Head of caudate nucleus (tissue), 42 donors: ENCODE data around the gene CNTNAP2.
"Not testable (repeated sequence)": the region's sequence is repeated elsewhere in the genome, so short reads cannot be mapped to it uniquely, and the experiment has no call there.

Source experiments
- DNase-seq, 42 donors: peaks; one replicate each; pipeline versions ENCODE4 v3.0.0 to v3.0.0-alpha.2; 2020 to 2021; ENCODE audit warnings: mixed read lengths in 7 of 42
- intact Hi-C: fragments of 100-400 bp; cut with DNase I; formaldehyde crosslinking; loops from one replicate; pipeline ENCODE4 v1.15.0; 2022

Gene CNTNAP2

DNA sequence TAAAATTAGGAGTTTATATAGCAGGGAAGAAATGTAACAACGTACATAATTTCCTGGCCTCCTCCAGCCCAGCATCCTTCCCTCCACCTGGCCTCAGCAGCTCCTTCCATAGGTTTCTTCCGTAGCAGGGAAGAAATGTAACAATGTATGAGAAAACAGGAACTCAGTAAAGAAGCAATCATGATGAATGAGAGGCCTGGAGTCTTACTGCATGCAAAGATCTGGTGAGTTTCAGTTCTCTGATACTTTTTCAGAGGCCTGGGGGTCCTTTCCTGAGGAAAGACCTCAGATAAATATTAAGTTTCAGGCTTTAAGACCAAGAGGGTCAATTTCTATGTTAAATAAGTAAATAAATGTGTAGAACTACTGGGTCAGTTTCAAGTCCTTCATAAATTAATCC is 2318.3 kb downstream of the CNTNAP2 start:
- no peak for DNase-seq
- intact Hi-C loops = no loop called here

DNA sequence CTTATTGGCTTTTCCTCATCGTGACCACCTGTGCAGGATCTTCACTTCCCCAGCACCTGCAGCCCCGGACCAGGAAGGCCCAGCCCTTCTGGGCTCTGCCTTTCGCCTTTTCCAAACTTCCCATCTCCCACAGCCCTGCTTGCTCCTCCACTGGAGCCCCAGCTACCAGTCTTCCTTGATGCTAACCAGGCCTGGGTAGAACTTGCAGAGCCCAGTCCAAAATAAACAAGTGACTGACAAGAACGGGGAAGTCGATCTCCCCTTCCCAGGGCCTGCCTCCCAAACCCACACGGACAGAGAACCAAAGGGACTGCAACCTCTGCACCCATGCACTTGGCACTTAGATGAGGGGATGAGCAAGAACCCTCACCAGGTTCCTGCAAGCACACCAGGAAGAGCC is 2319.1 kb downstream of the CNTNAP2 start:
- intact Hi-C loops = no loop called here

GRCh38 chr7:148436135-148436534 is 2319.5 kb downstream of the CNTNAP2 start:
- intact Hi-C loops = no loop called here
- DNase-seq = no peak

More for the DNA sequence above, 2319.1 kb downstream of the CNTNAP2 start:
- no peak for DNase-seq

GRCh38 chr7:148436571-148436970 is 2320.0 kb downstream of the CNTNAP2 start:
- intact Hi-C loops = no loop called here
- no peak for DNase-seq

DNA sequence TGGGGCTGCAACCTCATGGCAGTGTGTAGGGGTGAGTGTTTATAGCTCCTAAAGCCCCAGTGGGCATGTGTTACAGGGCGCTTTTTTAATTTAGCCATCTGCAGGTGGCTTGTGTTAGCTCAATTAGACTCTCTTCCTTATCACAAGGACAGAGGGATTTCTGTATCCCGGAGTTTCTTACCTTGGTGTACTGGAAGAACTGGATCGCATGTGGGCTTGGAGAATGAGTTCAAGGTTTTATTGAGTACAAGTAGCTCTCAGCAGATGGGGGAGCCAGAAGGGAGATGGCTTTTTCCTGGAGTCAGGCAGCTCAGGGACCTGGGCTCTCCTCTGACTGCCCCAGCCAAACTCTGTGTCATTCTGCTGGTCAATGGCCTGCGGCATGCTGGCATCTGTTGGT is 2320.4 kb downstream of the CNTNAP2 start:
- DNase-seq = no peak
- intact Hi-C loops = no loop called here

DNA sequence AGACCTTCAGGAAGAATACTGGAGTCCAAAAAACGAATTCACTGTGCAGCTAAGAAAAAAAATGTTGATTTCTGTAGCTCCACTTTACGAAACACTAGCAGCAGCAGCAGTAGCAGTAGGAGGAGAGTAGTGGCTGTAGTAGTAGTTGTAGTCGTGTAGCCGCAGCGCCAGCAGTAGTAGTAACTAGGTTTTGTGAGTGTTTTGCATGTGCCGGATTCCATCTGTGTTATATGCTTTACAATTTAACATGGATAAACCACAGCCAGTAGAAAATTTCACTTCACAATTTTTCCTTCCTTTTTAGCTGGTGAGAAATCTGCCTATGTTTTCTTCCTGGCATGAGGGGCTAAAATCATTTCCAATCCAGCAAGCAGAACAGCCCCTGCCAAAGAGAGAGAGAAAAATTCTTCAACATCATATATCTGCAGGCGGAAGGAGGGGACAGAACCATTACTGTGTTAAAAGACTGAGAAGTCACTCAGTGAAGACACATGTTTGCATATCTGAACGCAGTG is 2325.6 kb downstream of the CNTNAP2 start:
- intact Hi-C loops = no loop called here
- DNase-seq = no peak

- intact Hi-C loops = no loop called here
- no peak for DNase-seq
Measured at GRCh38 chr7:148442933-148443332, 2326.3 kb downstream of the CNTNAP2 start.

GRCh38 chr7:148445260-148446044 is 2328.9 kb downstream of the CNTNAP2 start:
- DNase-seq = no peak
- intact Hi-C loops = no loop called here

- DNase-seq = no peak
- intact Hi-C loops = no loop called here
Measured at GRCh38 chr7:148447221-148447849, 2330.7 kb downstream of the CNTNAP2 start.

- intact Hi-C loops, DNase-seq: not testable (repeated sequence)
Measured at GRCh38 chr7:148451526-148451925, 2334.9 kb downstream of the CNTNAP2 start.

GRCh38 chr7:148456351-148456750 is 2339.8 kb downstream of the CNTNAP2 start:
- intact Hi-C loops = no loop called here
- DNase-seq = no peak

DNA sequence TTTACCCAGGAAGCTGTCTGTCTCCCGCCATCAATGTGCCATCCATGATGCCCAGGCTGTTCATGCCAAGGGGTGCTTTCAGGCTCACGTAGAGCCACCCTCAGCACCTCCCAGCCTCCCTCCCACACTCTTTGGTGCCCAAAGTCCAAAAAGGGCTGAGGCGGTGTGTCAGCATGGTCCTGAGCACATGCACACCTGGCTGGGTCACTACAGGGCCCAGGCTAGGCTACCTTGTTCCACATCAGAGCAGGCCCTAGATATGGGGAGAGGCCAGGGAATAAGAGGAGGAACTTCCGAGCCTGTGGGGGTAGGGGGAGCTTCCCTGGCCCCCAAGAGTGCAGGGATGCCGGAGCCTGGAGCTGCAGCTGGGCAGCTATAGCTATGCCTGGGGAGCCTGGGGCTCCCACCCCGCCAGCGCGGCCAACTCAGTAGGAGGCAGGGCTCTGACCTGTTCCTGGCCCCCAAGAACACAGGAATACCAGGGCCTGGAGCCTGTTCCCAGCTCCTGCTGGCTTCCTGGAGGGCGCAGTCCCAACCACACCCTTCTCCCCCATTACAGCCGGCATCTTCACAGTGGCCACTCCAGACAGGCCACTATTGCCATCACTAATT is 2340.8 kb downstream of the CNTNAP2 start:
- intact Hi-C loops = no loop called here
- no peak for DNase-seq

GRCh38 chr7:148458263-148458662 is 2341.7 kb downstream of the CNTNAP2 start:
- no peak for DNase-seq
- intact Hi-C loops = no loop called here

DNA sequence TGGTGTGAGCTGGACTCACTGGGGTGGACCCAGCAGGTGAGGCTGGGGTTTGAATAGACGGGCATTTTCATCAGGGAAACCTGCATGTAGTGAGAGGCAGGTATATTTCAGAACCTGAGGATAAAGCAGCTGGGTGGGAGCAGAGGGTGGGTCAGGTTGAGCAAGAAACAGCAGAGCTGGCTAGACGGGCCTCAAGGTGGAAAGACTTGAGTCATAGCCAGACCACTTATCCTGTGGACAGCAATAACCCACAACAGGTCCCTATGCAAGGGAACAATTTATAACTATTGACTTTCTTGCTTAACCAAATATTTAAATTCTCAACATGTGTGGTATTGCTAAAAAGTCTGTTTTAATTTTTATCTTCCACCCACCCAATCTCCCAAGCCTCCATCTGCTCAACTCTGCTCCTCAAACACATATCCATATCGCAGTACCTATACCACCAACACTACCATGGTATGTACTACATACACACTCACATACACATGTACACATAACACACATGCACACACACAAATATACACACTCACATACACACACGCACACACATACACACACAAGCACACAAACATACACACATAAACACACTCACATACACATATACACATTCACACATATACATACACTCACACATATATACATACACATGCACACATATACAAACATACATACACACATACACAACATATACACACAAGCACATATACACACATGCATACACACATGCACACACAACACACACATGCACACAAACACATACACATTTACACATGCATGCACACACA is 2345.0 kb downstream of the CNTNAP2 start:
- intact Hi-C loops = no loop called here

DNA sequence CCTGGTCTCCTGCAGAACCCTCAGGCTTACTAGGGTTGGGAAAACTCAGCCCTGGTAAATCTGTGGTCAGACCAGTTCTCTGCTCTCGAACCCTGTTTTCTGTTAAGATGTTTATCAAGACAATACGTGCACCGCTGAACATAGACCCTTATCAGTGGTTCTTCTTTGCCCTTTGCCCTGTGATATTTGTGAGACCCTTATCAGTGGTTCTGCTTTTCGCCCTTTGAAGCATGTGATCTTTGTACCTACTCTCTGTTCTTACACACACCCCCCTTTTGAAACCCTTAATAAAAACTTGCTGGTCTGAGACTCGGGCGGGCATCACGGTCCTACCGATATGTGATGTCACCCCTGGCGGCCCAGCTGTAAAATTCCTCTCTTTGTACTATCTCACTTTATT is 2346.2 kb downstream of the CNTNAP2 start:
- intact Hi-C loops, DNase-seq: not testable (repeated sequence)

More for the DNA sequence above, 2345.0 kb downstream of the CNTNAP2 start:
- DNase-seq = no peak

DNA sequence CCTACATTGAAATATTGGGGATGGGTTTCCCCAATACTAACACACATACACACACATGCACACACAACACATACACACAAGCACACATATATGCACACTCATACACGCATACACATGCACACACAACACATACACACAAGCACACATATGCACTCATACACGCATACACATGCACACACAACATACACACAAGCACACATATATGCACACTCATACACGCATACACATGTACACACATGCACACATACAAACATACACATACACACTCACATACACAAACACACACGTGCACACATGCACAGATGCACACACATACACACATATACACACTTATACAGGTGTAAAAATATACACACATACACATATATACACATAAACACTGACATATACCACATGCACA is 2346.6 kb downstream of the CNTNAP2 start:
- DNase-seq = no peak
- intact Hi-C loops = no loop called here

GRCh38 chr7:148464947-148465346 is 2348.3 kb downstream of the CNTNAP2 start:
- intact Hi-C loops = no loop called here
- no peak for DNase-seq

DNA sequence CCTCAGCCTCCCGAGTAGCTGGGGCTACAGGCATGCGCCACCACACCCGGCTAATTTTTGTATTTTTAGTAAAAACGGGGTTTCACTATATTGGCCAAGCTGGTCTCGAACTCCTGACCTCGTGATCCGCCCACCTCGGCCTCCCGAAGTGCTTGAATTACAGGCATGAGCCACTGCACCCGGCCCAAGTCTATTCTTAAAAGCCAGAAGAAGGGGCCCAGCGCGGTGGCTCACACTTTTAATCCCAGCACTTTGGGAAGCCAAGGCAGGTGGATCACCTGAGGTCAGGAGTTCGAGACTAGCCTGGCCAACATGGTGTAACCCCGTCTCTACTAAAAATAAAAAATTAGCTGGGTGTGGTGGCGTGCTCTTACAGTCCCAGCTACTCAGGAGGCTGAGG is 2348.8 kb downstream of the CNTNAP2 start:
- DNase-seq = peak in 1 of 42 donors; percentile 3
- intact Hi-C loops = not testable (repeated sequence)

- intact Hi-C loops = no loop called here
- no peak for DNase-seq
Measured at GRCh38 chr7:148466120-148466519, 2349.5 kb downstream of the CNTNAP2 start.
